ENCODE results near the gene OBP2A. TPM values are rescaled to one million over a fixed set of nuclear protein-coding genes. Genes with fewer than 3 reads are reported as not detected.

The OBP2A gene
- total RNA-seq, 1 donor from 2014 or later, result not detected

- no peak overlapping the region for H3K27ac ChIP-seq
- intact Hi-C loops (cut with DNase I), result no loop called here
- DNase-seq (ENCODE audit: extremely low spot score in 2 of 2), result no peak
- H3K4me3 ChIP-seq, result no peak overlapping the region
- no peaks in the 10 kb centered on the region for H3K9me3 ChIP-seq
- no peaks in the 10 kb centered on the region for H3K27me3 ChIP-seq
- no peak for TF ChIP-seq POLR2A (IDR thresholded peaks at IDR 0.05)
- TF ChIP-seq POLR2AphosphoS5 (IDR thresholded peaks at IDR 0.05; ENCODE audit: insufficient read depth in 1 of 2, low read depth in 1 of 2), result no peak
- no peak for TF ChIP-seq CTCF (IDR thresholded peaks at IDR 0.05)
- no peaks in the 10 kb centered on the region for H3K4me1 ChIP-seq
- no peaks in the 10 kb centered on the region for H3K36me3 ChIP-seq
Measured at GRCh38 chr9:135550344-135550918, 4.5 kb downstream of the OBP2A start.

GRCh38 chr9:135551031-135551430, 5.1 kb downstream of the OBP2A start:
- intact Hi-C loops (cut with DNase I), result no loop called here
- no peaks in the 10 kb centered on the region for H3K27me3 ChIP-seq
- DNase-seq (ENCODE audit: extremely low spot score in 2 of 2), result no peak
- TF ChIP-seq POLR2A (IDR thresholded peaks at IDR 0.05), result no peak
- no peak for TF ChIP-seq CTCF (IDR thresholded peaks at IDR 0.05)
- TF ChIP-seq POLR2AphosphoS5 (IDR thresholded peaks at IDR 0.05; ENCODE audit: insufficient read depth in 1 of 2, low read depth in 1 of 2), result no peak
- no peaks in the 10 kb centered on the region for H3K4me1 ChIP-seq
- H3K27ac ChIP-seq, result no peak overlapping the region
- no peak overlapping the region for H3K4me3 ChIP-seq
- H3K36me3 ChIP-seq, result no peaks in the 10 kb centered on the region
- H3K9me3 ChIP-seq, result no peaks in the 10 kb centered on the region

GRCh38 chr9:135551456-135551855, 5.5 kb downstream of the OBP2A start:
- H3K4me3 ChIP-seq, result no peak overlapping the region
- TF ChIP-seq POLR2A (IDR thresholded peaks at IDR 0.05), result no peak
- TF ChIP-seq CTCF (IDR thresholded peaks at IDR 0.05), result no peak
- H3K27me3 ChIP-seq, result no peaks in the 10 kb centered on the region
- no peaks in the 10 kb centered on the region for H3K36me3 ChIP-seq
- intact Hi-C loops (cut with DNase I), result no loop called here
- no peak for DNase-seq (ENCODE audit: extremely low spot score in 2 of 2)
- no peaks in the 10 kb centered on the region for H3K9me3 ChIP-seq
- H3K27ac ChIP-seq, result no peak overlapping the region
- no peaks in the 10 kb centered on the region for H3K4me1 ChIP-seq

GRCh38 chr9:135552021-135552697, 6.2 kb downstream of the OBP2A start:
- H3K36me3 ChIP-seq, result no peaks in the 10 kb centered on the region
- no peak overlapping the region for H3K4me3 ChIP-seq
- H3K4me1 ChIP-seq, result no peaks in the 10 kb centered on the region
- H3K27ac ChIP-seq, result no peak overlapping the region
- DNase-seq (ENCODE audit: extremely low spot score in 2 of 2), result no peak
- no peaks in the 10 kb centered on the region for H3K9me3 ChIP-seq
- TF ChIP-seq POLR2AphosphoS5 (IDR thresholded peaks at IDR 0.05; ENCODE audit: insufficient read depth in 1 of 2, low read depth in 1 of 2) (no peak), POLR2A (IDR thresholded peaks at IDR 0.05) (no peak), CTCF (IDR thresholded peaks at IDR 0.05) (no peak)
- intact Hi-C loops (cut with DNase I), result no loop called here
- H3K27me3 ChIP-seq, result no peaks in the 10 kb centered on the region

- no peak for TF ChIP-seq POLR2AphosphoS5 (IDR thresholded peaks at IDR 0.05; ENCODE audit: insufficient read depth in 1 of 2, low read depth in 1 of 2)
- no peak for TF ChIP-seq CTCF (IDR thresholded peaks at IDR 0.05)
- no peak for TF ChIP-seq POLR2A (IDR thresholded peaks at IDR 0.05)
- no peaks in the 10 kb centered on the region for H3K36me3 ChIP-seq
- DNase-seq (ENCODE audit: extremely low spot score in 2 of 2), result no peak
- H3K4me3 ChIP-seq, result no peak overlapping the region
- no peaks in the 10 kb centered on the region for H3K4me1 ChIP-seq
- H3K9me3 ChIP-seq, result no peaks in the 10 kb centered on the region
- no peaks in the 10 kb centered on the region for H3K27me3 ChIP-seq
- intact Hi-C loops (cut with DNase I), result no loop called here
- no peak overlapping the region for H3K27ac ChIP-seq
Measured at GRCh38 chr9:135552698-135553171, 6.8 kb downstream of the OBP2A start.
